ENCODE data around the gene CLTC. TPM values are rescaled to one million over a fixed set of nuclear protein-coding genes. Genes with fewer than 3 reads are reported as not detected.

Gene CLTC
- total RNA-seq, 1 donor from 2014 or later: 306 TPM

DNA sequence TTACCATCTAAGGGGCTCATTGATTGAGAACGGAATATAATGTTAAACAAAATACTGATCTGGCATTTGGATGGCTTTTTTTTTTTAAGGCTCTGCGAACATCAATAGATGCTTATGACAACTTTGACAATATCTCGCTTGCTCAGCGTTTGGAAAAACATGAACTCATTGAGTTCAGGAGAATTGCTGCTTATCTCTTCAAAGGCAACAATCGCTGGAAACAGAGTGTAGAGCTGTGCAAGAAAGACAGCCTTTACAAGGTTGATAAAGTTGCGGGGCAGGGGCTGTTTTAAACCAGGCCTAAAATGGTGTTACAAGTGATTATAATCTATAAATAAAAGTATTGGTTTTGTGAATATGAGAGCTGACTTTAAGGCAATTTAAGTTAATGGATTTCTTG lies 65.3 kb downstream of the CLTC start:
- DNase-seq: no peak

DNA sequence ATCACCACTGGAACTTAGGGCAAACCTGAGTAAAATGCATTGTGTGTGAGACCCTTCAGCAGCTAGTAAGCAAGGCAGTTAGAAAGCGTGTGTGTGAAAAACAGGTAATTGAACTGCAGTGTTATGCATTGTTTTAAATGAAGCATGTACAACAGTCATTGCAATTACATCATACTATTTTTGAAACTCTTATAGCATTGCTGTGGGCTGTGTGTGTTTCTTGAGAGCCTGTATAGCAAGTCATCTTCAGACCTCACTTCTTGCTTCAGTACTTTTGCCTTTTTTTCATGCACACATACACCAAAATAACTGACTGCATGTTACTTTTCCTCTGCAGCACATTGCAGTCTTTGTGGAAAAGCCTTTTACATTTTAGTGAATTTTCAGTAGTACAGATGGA lies 68.3 kb downstream of the CLTC start:
- no peak for DNase-seq

DNA sequence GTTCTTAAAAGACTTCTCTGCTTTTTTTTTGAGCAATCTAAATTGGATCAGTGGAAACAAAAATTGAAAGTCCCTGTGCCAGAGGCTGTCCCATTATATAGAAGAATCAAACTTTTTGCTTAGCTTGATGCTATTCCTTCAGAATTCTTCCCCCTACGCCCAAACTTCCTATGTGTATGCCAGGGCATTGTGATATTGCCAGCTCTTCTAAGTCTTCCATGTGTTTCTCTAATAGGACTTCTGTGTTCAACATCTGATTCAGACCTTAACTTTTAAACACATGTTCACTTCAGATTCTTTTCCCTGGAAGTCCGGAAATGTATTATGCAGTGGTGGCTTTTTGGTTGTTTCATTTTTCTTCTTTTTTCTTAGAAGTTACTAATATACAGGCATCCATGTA lies 68.8 kb downstream of the CLTC start:
- no peak for DNase-seq

DNA sequence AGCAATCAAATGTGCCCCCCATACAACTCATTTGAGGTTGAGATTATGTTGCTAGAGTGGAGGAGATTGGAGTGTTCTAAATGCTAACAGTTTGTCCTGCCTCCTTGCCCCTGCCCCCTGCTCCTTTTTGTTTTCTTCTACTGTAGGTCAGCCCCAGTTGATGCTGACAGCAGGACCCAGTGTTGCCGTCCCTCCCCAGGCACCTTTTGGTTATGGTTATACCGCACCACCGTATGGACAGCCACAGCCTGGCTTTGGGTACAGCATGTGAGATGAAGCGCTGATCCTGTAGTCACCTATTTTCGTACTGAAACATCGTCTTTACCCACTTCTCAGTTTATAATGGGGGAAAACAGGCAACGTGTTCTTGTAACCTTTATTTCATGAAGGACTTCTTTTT lies 73.9 kb downstream of the CLTC start:
- no peak for DNase-seq

DNA sequence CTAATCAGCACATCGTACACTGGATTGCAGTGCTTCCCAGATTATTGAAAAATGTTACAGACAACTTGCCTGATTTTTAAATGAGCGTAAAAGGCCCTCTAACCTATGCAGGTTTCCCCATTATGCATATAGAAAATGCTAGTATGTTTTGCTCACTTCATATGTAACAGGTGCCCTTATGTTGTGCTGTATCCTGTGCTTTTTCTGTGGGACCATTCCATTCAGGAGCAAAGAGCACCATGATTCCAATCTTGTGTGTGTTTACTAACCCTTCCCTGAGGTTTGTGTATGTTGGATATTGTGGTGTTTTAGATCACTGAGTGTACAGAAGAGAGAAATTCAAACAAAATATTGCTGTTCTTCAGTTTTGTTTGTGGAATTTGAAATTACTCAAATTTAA lies 74.6 kb downstream of the CLTC start:
- no peak for DNase-seq

DNA sequence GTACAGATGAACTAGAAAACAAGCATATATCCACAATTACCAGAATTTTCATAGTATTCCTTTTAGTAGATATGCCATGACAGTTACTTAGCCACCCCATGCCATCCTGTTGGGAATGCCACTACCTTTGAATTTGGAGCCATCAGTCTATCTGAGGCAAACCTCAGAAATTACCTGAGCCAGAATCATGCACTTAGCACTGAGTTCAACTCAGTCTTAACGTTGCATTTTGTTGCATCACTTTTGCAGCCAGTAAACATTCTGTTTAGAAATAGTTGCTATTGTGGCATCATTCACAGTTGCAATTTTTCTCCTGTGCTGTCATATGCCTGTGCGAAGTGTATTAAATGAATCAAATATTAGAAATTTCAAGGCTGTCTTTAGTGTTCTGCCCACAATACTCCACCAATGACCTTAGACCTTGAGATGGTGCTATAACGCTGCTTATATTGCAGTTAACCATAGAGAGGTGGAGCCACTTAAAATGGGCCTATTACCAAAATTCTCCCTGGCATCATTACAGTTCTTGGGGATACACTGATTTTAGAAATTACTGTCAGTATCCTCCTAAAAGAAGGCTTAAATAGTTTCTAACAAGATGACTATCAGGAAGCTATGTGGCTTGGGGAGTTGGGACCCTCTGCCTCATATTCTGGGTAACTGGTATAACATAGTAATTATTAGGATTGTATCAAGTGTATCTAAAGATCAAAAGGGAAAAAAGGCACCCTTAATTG lies 76.4 kb downstream of the CLTC start:
- DNase-seq: no peak

DNA sequence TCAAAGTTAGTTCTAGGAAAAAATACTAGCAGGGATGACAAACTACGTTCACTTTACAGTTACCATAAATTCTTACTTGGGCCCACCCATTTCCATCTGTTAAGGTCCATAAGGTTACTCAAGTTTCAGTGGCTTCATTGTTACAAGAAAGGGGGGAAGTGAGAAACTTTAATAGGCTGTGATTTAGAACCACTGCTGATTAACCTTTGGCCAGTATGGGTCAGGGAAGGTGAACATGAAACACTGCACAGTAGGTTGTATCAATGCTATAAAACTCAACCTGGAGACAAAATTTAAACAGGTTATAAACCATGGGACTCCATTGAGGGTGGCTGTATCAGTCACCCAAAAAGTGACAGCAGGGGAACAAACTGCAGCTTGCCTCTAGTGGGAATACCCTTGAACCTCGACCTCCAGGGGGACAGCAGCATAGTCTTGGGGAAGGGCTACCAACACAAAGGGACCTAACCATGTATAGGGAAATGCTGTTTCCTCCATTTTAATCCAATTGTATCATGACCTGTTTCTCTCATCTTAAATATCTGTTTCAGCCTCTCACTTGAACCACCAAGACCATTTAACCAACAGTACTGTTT lies 77.1 kb downstream of the CLTC start:
- no peak for DNase-seq

DNA sequence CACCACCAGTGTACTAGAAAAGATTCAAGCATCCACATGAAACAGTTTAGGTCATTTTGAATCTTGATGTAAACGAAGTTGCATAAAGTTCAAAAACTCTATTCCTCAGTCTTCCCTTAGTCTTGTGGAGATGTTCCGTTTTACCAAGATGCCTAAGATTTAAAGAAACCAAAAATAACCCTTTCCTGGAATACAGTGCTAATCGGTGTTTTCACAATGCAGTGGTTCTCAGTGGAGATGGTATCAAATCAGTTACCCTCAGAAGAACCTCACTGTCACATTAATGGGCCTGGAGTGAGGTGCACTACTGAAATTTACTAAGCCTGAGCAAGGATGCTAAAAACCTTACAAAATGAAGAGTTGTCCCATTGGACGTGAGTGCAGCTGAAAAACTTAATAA lies 78.4 kb downstream of the CLTC start:
- DNase-seq: no peak

DNA sequence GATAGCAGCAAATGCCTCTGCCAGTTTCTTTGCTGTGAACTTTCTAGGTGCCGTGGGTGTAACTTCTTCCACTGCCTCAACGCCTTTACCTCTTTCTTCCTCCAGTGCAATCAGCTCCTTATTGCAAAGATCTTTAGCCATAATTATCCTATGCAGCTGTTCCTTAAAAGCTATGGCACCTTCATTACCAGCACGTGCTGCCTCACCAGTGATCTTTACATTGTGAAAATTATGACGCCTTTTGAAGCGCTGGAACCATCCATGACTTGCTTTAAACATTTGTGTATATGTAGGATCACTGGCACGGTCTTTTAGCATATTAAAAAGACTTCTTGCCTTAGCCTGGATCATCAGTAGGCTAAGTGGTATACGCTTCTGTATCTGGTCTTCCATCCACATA lies 79.5 kb downstream of the CLTC start:
- no peak for DNase-seq

DNA sequence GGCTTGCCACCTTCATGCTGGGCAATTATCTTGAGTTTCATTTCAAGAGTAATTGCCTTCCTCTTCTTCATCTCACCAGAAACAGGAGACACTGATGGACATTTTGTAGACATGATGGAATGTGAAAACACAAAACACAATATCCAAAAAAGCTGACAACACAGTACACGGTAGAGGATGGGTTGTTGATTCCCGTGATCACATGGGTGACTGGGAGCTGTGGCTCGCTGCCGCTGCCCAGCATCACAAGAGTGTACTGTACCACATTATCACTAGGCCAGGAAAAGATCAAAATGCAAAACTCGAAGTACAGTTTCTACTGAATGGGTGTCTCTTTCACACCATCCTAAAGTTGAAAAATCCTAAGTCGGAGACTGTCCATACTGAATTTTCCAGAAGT lies 80.1 kb downstream of the CLTC start:
- DNase-seq: no peak

DNA sequence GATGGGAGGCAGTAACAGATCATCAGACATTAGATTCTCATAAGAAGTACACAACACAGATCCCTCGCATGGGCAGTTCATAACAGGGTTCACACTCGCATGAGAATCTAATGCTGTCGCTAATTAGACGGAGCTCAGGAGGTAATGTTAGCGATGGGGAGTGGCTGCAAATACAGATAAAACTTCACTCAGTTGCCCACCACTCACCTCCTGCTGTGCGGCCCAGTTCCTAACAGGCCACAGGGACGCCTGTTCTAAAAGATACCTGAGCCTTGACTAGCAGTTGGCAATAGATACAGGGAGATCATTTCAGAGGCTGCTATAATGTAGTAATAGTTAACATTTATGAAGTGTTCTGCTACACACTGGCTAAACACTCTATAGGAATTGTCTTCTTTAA lies 82.6 kb downstream of the CLTC start:
- no peak for DNase-seq

DNA sequence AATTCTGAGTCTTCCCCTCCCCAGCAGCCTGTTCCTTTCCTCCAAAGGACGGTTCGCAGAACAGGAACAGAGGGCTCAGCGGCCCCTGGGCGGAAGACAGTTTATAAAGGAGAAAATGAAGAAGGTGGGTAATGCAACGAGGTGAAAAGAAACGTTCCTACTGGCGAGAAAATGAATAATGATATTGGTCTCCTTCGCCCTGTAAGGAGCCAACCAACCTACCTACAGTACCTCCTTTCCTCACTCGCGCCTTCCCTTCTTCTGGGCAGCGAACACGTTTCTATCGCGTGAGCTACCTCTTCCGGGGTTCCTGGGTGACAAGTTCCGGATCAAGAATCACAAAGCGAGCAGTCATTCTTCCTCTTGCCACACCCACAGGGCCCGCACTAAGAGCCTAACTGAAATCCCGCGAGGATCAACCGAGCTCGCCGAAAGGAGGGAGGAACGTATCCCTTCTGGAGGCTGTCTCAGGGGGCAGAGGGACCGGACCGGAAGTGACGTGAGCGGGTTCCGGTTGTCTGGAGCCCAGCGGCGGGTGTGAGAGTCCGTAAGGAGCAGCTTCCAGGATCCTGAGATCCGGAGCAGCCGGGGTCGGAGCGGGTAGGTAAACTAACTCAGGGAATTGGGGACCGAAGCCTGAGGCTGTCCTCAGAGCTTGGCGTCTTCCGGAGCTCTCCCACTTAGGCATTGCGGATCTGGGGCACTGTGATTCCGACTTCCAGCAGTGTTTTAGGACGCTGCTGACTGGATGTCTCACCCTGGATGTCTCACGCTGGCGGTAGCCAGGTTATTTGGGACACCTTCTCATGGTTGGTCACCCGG lies 87.7 kb downstream of the CLTC start, which contains the start of the genes PTRH2 and VMP1:
Gene PTRH2 (minus strand): TSS at position 282 of the 822 bp plus-strand sequence. CDS start 9,452 bp downstream, outside the sequence.
Gene VMP1 (plus strand): TSS at position 506 of the 822 bp plus-strand sequence. CDS start 23,793 bp downstream, outside the sequence.
- DNase-seq: peak; percentile 98

DNA sequence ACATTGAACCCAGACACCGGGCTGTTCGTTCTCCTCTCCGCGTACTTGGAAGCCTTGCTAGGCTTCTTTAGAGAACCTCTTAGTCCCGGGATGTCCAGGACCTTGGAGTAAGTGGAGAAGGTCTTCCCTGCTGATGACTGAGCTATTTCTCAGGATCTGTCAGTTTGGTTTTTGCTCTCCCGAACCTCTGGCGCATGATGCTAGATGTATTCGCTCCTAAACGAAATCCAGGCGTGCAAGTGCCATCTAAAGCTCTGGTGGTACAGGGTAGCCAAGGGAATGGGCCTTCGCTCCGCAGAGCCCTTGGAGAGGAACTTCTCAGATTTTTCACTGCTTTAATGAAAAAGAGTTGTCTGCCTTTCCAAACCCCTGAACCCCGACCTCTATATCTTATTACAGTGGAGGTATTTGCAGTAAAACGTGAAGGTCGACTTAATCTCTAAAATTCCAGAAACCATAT lies 88.3 kb downstream of the CLTC start:
- no peak for DNase-seq

DNA sequence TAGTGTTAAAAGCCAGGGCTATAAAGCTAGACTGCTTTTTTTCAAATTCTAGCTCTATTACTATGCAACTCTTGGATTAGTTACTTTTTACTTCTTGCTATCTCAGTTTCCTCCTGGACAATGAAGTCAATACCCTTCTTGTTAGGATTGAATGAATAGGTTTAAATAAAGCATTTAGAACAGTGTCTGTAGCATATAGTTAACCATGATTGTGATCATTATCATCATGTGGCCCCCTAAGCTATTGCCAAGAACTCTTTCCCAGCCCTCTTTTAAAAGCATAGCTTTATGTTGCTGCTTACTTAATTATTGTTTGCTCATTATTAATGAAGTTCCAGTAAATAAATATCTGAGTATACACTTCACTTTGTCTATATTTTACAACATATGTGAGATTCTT lies 92.2 kb downstream of the CLTC start:
- no peak for DNase-seq

DNA sequence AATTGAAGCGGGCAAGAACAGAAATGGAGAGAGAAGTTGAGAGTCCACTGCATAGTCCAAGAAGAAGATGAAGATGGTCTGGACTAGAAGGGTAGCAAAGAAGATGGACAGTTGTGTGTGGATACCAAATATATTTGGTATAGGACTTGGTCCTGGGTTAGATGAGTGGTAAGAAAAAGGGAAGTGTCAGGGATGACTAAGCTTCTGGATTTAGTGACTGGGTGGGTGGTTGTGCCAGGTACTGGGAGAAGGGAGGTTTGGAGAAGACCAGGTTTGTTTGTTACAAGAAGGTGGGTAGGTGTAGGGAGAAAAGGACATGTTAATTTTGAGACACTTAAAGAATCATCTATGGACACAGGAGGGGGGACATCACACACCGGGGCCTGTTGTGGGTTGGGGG lies 93.2 kb downstream of the CLTC start:
- no peak for DNase-seq

DNA sequence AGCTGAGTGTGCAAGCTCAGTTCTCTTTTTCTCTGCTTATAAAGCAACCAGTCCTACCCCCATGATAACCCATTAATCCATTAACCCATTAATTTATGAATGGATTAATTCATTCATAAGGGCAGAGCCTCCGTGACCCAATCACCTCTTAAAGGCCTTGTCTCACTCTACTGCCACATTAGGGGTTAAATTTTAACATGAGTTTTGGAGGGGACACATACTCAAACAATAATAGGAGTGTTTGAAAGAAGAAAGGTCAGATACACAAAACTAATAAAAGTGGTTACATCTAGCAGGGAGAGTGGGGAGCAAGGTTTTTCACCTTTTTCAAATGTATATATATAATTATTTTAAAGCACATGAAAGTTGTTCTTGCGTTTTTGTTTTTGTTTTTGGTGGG lies 94.6 kb downstream of the CLTC start:
- DNase-seq: no peak

DNA sequence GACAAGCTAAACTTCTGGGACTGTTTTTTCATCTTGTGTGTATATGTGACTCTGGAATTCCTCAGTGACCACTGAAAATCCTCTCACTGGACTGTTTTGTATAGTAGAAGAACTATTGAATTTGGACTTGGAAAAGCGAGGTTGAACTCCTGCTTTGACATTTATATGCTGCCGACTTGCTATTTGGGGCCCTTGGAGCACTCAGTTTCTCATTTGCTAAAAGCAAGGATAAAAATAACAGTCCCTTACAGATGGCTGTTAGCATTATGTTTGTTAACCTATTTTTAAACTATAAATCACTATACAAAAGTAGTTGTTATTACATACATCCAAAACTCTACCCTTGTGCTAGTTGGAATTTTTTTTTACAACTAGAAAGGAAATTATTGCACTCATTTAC lies 96.7 kb downstream of the CLTC start:
- DNase-seq: no peak

DNA sequence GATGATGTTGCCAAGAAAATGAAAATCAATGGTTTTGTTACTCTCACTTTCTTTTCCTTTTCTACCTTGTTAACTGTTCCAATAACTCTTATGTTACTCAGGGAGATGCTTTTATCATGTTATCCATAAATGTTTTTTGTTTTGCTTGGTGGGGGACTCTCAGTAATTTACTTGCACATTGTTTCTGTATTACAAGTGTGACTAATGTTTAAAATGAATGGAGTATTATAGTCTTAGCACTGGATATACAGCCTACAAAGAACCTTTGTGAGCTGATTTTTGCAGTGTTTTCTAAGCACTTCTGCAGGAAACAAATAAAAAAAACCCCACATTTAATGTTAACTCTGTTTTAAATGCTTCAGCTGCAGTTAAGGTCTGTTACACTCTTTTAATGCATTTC lies 99.8 kb downstream of the CLTC start:
- DNase-seq: no peak

DNA sequence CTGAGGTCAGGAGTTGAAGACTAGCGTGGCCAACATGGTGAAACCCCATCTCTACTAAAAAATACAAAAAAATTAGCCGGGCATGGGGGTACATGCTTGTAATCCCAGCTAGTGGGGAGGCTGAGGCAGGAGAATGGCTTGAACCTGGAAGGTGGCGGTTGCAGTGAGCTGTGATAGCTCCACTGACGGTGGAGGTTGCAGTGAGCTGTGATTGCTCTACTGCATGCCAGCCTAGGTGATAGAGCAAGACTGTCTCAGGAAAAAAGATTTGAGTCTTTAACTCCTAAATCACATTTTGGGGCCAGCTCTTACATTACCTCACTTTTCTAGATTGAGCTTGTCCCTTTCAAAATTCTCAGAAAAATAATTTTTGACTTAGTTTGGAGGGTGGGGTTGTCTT lies 102.9 kb downstream of the CLTC start:
- DNase-seq: no peak

DNA sequence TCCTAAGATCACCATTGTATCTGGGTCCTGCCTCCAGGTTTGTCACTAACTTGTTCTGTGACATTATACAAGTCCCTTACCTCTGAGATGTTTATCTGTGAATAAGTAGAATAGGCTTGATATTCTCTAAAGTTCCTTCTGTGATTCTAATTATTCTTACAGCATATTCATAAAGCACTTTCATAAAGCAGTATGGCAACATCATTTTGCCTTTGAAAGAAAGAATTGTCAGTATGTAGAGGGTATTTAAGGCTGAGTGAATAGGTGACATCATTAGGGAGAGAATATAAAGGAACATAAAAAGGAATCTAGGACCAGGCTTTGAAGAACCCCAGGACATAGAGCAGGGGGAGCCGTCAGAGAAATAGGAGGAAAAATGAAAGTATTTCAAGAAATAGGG lies 103.3 kb downstream of the CLTC start:
- no peak for DNase-seq

DNA sequence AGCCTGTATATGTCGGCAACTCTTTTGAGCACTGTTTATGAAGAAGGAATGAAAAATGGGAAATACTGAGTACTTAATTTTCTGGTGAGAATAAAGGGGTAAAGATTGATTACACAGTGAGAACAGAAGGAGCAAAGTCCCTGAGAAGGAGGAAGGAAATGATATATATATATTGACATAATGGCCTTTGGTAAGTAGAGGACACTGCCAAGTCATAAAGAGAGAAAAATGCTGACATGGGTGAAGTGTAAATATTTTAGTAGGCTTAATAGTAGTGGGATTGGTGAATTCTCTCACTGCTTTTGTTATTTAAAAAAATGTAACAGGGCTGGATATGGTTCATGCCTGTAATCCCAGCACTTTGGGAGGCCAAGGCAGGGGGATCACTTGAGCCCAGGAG lies 103.9 kb downstream of the CLTC start:
- no peak for DNase-seq

DNA sequence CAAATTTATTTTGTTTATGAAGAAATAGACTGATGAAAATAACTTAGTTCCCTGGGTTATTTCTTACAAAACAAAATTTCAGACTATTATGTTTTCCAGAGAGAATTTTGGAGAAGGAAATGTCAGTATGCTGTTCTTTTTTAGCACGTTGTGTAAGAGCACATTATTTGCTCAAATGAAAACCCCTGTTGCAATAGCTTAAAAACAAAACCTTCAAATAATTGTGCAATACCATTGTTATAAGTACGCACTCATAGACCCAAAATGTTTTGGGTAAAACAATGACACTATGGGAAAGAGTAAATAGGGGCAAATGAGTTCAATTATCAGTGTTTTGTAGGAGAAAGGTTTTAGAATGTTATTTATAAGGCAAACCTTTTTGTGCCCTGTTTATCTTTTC lies 106.0 kb downstream of the CLTC start:
- DNase-seq: no peak

DNA sequence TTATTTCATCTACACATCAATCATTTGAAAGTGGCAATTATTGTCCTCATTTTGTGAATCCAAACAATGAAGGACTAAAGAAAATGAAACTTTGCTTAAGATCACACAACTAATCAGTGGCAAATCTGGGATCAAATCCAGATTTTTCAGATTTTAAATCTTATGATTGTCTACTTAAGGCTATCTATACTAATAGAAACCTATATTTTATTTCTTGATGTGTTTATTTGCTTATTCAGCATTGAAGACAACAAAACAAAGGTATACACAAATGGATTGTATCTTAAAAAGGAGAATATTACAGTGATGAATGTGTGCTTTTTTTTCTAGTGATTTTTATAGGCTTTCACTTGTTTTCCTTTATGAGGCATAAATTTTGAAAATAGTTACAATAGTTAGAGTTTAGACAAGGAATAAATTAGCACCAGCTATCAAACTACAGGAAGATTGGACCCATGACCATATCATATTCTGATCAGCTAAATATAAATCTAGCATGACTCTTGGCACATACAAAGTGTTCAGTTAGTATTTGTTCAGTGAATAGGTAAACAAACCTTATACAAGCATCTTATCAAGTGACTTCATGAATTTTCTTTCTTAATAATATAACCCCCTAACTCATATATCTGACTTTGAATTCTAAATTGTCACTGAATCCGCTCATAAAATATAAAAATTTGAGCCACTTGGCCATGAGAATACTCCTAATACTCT lies 108.3 kb downstream of the CLTC start:
- no peak for DNase-seq

Measured in occipital lobe (tissue), 2 donors.